Progenitor cell of endocrine pancreas (in vitro differentiated cells): ENCODE data around the gene PTPRM. TPM values are rescaled to one million over a fixed set of nuclear protein-coding genes. Genes with fewer than 3 reads are reported as not detected.

Source experiments
- DNase-seq: peaks from one replicate; pipeline ENCODE4 v3.0.0; 2021; ENCODE audit warnings: low spot score; ENCODE audit not compliant: unreplicated experiment
- H3K27ac Mint-ChIP-seq: 2 replicates; pipeline ENCODE4 v1.8.0; 2021; ENCODE audit warnings: mild to moderate bottlenecking, moderate library complexity, mixed read lengths
- H3K27me3 Mint-ChIP-seq: 2 replicates; pipeline ENCODE4 v1.8.0; 2021; ENCODE audit warnings: mixed read lengths
- H3K36me3 Mint-ChIP-seq: 2 replicates; pipeline ENCODE4 v1.8.0; 2022; ENCODE audit warnings: mixed read lengths; ENCODE audit not compliant: insufficient read depth
- H3K4me1 Mint-ChIP-seq: 2 replicates; pipeline ENCODE4 v1.8.0; 2021; ENCODE audit warnings: low read depth, mixed read lengths
- H3K4me3 Mint-ChIP-seq: 2 replicates; pipeline ENCODE4 v1.8.0; 2021; ENCODE audit warnings: low read depth, mild to moderate bottlenecking, moderate library complexity, mixed read lengths
- H3K9me3 Mint-ChIP-seq: 2 replicates; pipeline ENCODE4 v1.8.0; 2021; ENCODE audit warnings: low read depth, mixed read lengths
- CTCF ChIP-seq: fragments of 200-600 bp; sonication (generic); IDR thresholded peaks from one replicate; pipeline ENCODE4 v1.5.0; 2021; ENCODE audit warnings: antibody characterized with exemption, mild to moderate bottlenecking; ENCODE audit not compliant: unreplicated experiment
- total RNA-seq: library from RNA; stranded (reverse); gene quantifications from 2 replicates; pipeline ENCODE4 v1.2.1, GENCODE V29; 2021

PTPRM gene
- total RNA-seq, 1 donor from 2014 or later, result 23.2 TPM

- peak; percentile 33 for TF ChIP-seq CTCF
Measured at GRCh38 chr18:7755753-7756475, 188.8 kb downstream of the PTPRM start.

GRCh38 chr18:7757175-7757574, 190.1 kb downstream of the PTPRM start:
- TF ChIP-seq CTCF, result no peak
- no peaks in the 10 kb centered on the region for H3K27me3 Mint-ChIP-seq
- H3K4me1 Mint-ChIP-seq, result peaks cover 42% of the 10 kb centered on the region
- DNase-seq, result no peak
- no peaks in the 10 kb centered on the region for H3K36me3 Mint-ChIP-seq
- no peak overlapping the region for H3K27ac Mint-ChIP-seq
- H3K4me3 Mint-ChIP-seq, result no peak overlapping the region
- no peaks in the 10 kb centered on the region for H3K9me3 Mint-ChIP-seq

More at GRCh38 chr18:7755753-7756475, 188.8 kb downstream of the PTPRM start:
- Mint-ChIP-seq H3K9me3 (no peaks in the 10 kb centered on the region), H3K4me1 (peaks cover 38% of the 10 kb centered on the region), H3K36me3 (no peaks in the 10 kb centered on the region), H3K4me3 (no peak overlapping the region), H3K27me3 (no peaks in the 10 kb centered on the region), H3K27ac (no peak overlapping the region)
- DNase-seq, result no peak

GRCh38 chr18:7758764-7759163, 191.6 kb downstream of the PTPRM start:
- TF ChIP-seq CTCF, result no peak
- no peak for DNase-seq
- Mint-ChIP-seq H3K9me3 (no peaks in the 10 kb centered on the region), H3K27me3 (no peaks in the 10 kb centered on the region), H3K36me3 (no peaks in the 10 kb centered on the region), H3K27ac (no peak overlapping the region), H3K4me3 (no peak overlapping the region), H3K4me1 (peaks cover 51% of the 10 kb centered on the region)

GRCh38 chr18:7760967-7761948, 194.1 kb downstream of the PTPRM start:
- Mint-ChIP-seq H3K4me3 (peak overlapping the region; percentile 6), H3K9me3 (no peaks in the 10 kb centered on the region)

More at GRCh38 chr18:7760967-7761948, 194.1 kb downstream of the PTPRM start:
- TF ChIP-seq CTCF, result no peak
- H3K36me3 Mint-ChIP-seq, result no peaks in the 10 kb centered on the region
- no peaks in the 10 kb centered on the region for H3K27me3 Mint-ChIP-seq
- no peak for DNase-seq
- H3K4me1 Mint-ChIP-seq, result peaks cover 33% of the 10 kb centered on the region
- peak overlapping the region; percentile 52 for H3K27ac Mint-ChIP-seq
